Activated B cell treated with CpG ODN at 0.5 μM for 24 hours (primary cell): ENCODE data around the gene SYT3. TPM values are rescaled to one million over a fixed set of nuclear protein-coding genes. Genes with fewer than 3 reads are reported as not detected.
A peak's percentile ranks its signal among the peaks of the same experiment; 100 is the strongest.

Source experiments
- ATAC-seq: fragments of 200-7000 bp; cut with Tn5 transposase; one replicate; pipeline ENCODE4 v1.10.0; 2021; ENCODE audit warnings: low read depth, mild to moderate bottlenecking, moderate library complexity
- CTCF ChIA-PET: fragments of 350-600 bp; sonication (Branson Sonifier 250); formaldehyde crosslinking; loops from one replicate; lab custom pipeline; 2021; ENCODE audit warnings: antibody characterized with exemption; lab: Charles Lee
- POLR2A ChIA-PET: fragments of 350-600 bp; sonication (Branson Sonifier 250); formaldehyde crosslinking; loops from one replicate; lab custom pipeline; 2021; ENCODE audit warnings: antibody characterized with exemption; lab: Charles Lee
- DNase-seq: peaks from one replicate; pipeline ENCODE4 v3.0.0; 2022
- H3K27ac Mint-ChIP-seq: one replicate; pipeline ENCODE4 v1.8.0; 2020; ENCODE audit warnings: mixed read lengths
- H3K27me3 Mint-ChIP-seq: one replicate; pipeline ENCODE4 v1.8.0; 2021; ENCODE audit warnings: mixed read lengths
- H3K36me3 Mint-ChIP-seq: one replicate; pipeline ENCODE4 v1.8.0; 2021; ENCODE audit warnings: low read depth, mixed read lengths
- H3K4me1 Mint-ChIP-seq: one replicate; pipeline ENCODE4 v1.8.0; 2021; ENCODE audit warnings: mixed read lengths
- H3K4me3 Mint-ChIP-seq: one replicate; pipeline ENCODE4 v1.8.0; 2020; ENCODE audit warnings: mild to moderate bottlenecking, mixed read lengths
- H3K9me3 Mint-ChIP-seq: one replicate; pipeline ENCODE4 v1.8.0; 2020; ENCODE audit warnings: mixed read lengths
- intact Hi-C: fragments of 100-400 bp; cut with micrococcal nuclease; formaldehyde crosslinking; loops from one replicate; pipeline ENCODE4 v1.15.1; 2024
- total RNA-seq: library from RNA; stranded (reverse); gene quantifications from 2 replicates; pipeline ENCODE4 v1.2.3, GENCODE V29; 2022
- TF ChIP-seq, protein P1 (sequence below): fragments of 200-600 bp; IDR thresholded peaks from one replicate; pipeline ENCODE4 v1.8.0; 2022; ENCODE audit warnings: antibody characterized with exemption, mild to moderate bottlenecking

SYT3 gene, protein sequence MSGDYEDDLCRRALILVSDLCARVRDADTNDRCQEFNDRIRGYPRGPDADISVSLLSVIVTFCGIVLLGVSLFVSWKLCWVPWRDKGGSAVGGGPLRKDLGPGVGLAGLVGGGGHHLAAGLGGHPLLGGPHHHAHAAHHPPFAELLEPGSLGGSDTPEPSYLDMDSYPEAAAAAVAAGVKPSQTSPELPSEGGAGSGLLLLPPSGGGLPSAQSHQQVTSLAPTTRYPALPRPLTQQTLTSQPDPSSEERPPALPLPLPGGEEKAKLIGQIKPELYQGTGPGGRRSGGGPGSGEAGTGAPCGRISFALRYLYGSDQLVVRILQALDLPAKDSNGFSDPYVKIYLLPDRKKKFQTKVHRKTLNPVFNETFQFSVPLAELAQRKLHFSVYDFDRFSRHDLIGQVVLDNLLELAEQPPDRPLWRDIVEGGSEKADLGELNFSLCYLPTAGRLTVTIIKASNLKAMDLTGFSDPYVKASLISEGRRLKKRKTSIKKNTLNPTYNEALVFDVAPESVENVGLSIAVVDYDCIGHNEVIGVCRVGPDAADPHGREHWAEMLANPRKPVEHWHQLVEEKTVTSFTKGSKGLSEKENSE
- 0.60 TPM in 1 of 2 replicates, not detected in the other for total RNA-seq

DNA sequence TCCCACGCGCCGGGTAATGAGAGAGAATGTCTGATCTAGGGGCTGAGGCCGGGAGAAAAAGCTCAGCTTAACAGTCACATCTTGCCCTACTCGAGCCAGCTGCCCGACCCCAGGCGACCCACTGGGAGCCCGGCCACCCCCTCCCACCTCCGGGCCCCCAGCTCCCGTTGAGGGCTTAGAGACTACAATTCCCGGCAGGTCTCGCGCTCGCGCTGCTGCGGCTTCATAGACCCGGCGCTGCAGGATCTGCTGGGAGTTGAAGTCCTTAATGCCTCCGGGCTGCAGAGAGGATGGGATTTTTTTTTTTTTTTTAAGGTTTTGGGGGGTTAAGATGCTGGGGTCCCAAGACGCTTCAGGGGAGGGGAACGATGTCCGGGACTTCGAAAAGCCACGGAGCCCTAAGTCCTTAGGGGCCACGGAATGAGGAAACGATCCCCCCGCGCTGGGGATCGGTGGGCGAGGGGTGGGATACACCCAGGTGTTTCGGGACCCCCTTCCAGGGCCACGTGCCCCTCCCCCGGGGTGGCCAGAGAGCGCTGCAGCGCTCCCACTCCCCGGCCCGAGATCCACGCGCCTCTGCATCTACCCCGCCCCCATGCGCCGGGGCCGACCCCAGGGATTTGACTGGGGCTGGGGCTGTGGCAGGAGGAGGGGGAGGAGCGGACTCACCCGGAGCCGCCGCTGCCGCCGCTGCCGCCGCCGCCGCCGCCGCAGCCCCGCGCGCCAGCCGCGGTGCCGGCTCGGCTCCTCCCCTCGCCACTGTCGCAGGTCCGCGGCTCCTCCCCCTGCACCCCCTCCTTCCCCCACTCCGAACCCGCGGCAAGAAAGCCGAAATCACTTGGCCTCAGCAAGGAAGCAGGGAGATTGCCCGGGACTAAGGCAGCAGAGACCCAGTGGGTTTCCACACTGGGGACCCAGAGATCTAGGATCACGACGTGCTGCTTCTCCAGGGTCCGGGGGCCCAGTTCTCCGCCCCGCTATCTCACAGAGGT, at the start of gene SYT3:
Gene SYT3 (minus strand): TSS at position 761 of the 992 bp plus-strand sequence. CDS start 2,470 bp downstream, outside the sequence.
- peak; percentile 21 for DNase-seq
- Mint-ChIP-seq H3K27me3 (peaks cover 46% of the 10 kb centered on the region), H3K27ac (no peak within 1 kb of the TSS), H3K36me3 (no peaks in the 10 kb centered on the region), H3K9me3 (peaks cover 5% of the 10 kb centered on the region), H3K4me3 (peak within 1 kb of the TSS; percentile 79), H3K4me1 (peaks cover 9% of the 10 kb centered on the region)
- CTCF ChIA-PET = interaction anchor here (0.7 kb wide), 1 partner anchor 271 kb away, joined by 3 read pairs; no protein-coding TSS in a partner anchor
- TF ChIP-seq, protein P1, sequence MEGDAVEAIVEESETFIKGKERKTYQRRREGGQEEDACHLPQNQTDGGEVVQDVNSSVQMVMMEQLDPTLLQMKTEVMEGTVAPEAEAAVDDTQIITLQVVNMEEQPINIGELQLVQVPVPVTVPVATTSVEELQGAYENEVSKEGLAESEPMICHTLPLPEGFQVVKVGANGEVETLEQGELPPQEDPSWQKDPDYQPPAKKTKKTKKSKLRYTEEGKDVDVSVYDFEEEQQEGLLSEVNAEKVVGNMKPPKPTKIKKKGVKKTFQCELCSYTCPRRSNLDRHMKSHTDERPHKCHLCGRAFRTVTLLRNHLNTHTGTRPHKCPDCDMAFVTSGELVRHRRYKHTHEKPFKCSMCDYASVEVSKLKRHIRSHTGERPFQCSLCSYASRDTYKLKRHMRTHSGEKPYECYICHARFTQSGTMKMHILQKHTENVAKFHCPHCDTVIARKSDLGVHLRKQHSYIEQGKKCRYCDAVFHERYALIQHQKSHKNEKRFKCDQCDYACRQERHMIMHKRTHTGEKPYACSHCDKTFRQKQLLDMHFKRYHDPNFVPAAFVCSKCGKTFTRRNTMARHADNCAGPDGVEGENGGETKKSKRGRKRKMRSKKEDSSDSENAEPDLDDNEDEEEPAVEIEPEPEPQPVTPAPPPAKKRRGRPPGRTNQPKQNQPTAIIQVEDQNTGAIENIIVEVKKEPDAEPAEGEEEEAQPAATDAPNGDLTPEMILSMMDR = no peak
- ATAC-seq = peak; percentile 91
- intact Hi-C loops = no loop called here
- POLR2A ChIA-PET = interaction anchor here (0.7 kb wide), 3 partner anchors 139 to 1550 kb away, joined by 3 to 4 read pairs (median 3); partner anchors contain the start of gene PPP2R1A

- Mint-ChIP-seq H3K4me1 (no peaks in the 10 kb centered on the region), H3K4me3 (no peak overlapping the region), H3K27ac (no peak overlapping the region), H3K9me3 (no peaks in the 10 kb centered on the region), H3K27me3 (peaks cover 61% of the 10 kb centered on the region), H3K36me3 (no peaks in the 10 kb centered on the region)
- TF ChIP-seq, protein P1 = no peak
- POLR2A ChIA-PET = interaction anchor here (0.7 kb wide), 1 partner anchor 305 kb away, joined by 3 read pairs; no protein-coding TSS in a partner anchor
- DNase-seq (no peak), ATAC-seq (no peak)
- CTCF ChIA-PET = no interaction called here
- intact Hi-C loops = no loop called here
Measured at GRCh38 chr19:50688766-50689165, 49.1 kb upstream of the SYT3 start.

GRCh38 chr19:50686310-50687032, 46.8 kb upstream of the SYT3 start:
- no peaks in the 10 kb centered on the region for H3K4me1 Mint-ChIP-seq
- peaks cover 47% of the 10 kb centered on the region for H3K27me3 Mint-ChIP-seq
- ChIA-PET POLR2A (no interaction called here), CTCF (no interaction called here)
- H3K27ac Mint-ChIP-seq = no peak overlapping the region
- H3K36me3 Mint-ChIP-seq = no peaks in the 10 kb centered on the region
- intact Hi-C loops = no loop called here
- no peaks in the 10 kb centered on the region for H3K9me3 Mint-ChIP-seq
- no peak for DNase-seq
- TF ChIP-seq, protein P1 = no peak
- ATAC-seq = no peak
- no peak overlapping the region for H3K4me3 Mint-ChIP-seq

DNA sequence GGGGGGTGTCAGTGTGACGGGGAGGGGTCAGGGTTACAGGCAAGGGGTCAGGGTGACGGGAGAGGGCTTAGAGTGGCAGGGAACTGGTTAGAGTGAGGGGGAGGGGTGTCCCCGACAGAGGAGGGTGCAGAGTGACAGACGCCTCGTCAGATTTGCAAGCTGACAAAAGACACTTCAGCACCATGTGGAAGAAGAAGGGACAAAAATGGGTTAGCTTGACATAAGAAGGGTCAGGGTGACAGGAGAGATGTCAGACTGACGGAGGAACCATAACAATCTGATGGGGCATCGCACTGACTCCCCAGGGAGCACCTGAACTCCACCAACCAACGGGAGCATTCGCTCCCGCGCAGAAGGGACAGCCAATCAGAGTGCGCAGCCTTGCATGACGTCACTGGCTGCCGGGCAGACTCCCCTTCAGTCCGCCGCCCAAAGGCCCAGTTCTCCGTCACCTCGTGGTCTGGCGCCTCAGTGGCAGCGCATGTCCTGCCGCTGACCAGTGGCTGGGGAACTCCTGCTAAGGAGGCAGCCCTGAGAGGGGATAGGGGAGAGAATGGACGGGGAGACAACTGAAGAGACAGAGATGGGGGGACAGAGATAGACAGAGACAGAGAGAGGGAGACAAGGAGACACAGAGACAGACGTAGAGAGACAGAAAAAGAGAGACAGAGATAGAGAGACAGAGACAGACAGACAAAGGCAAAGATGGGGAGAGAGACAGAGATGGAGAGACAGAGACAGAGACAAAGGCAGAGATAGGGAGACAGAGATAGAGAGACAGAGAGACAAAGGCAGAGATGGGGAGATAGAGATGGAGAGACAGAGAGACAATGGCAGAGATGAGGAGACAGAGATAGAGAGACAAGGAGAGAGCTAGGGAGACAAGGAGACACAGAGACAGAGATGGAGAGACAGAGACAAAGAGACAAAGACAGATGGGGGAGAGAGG, 39.8 kb upstream of the SYT3 start:
- ChIA-PET POLR2A (no interaction called here), CTCF (no interaction called here)
- H3K36me3 Mint-ChIP-seq = no peaks in the 10 kb centered on the region
- peaks cover 13% of the 10 kb centered on the region for H3K27me3 Mint-ChIP-seq
- H3K4me3 Mint-ChIP-seq = peak overlapping the region; percentile 68
- DNase-seq (peak; percentile 80), ATAC-seq (peak; percentile 99)
- intact Hi-C loops = loop anchor here (1.0 to 5.0 kb wide), 2 partner anchors 21 to 202 kb away; partner anchors contain the start of genes EMC10 and GARIN5A
- TF ChIP-seq, protein P1 = no peak
- H3K9me3 Mint-ChIP-seq = no peaks in the 10 kb centered on the region
- H3K27ac Mint-ChIP-seq = peak overlapping the region; percentile 88
- H3K4me1 Mint-ChIP-seq = peaks cover 17% of the 10 kb centered on the region
